Measurements from ENCODE around the gene LHFPL2.
A peak's percentile ranks its signal among the peaks of the same experiment; 100 is the strongest.

Gene LHFPL2

GRCh38 chr5:78666041-78666444 is 17.5 kb upstream of the LHFPL2 start:
- DNase-seq (ENCODE audit: low spot score): no peak

DNA sequence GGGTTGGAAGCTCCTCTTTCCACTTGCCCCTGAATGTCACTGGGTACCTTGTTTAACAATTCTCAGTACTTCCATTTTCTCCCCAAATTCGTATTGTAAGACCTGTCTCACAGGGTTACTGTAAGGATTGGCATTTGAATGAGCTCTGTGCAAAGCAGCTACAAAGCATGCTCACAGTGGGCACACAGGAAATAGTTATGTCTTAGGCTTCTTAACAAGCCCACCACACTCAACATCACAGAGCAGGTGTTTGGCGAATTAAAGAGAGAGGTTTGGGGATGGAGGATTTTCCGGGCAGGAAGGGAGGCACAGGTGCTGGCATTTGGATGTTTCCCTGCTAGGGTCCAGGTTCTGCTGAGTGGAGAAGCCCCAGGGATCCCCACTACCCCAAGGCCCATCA is 17.0 kb upstream of the LHFPL2 start:
- no peak for DNase-seq (ENCODE audit: low spot score)

- no peak for DNase-seq (ENCODE audit: low spot score)
These were observed 13.8 kb upstream of the LHFPL2 start for GRCh38 chr5:78662323-78662722.

DNA sequence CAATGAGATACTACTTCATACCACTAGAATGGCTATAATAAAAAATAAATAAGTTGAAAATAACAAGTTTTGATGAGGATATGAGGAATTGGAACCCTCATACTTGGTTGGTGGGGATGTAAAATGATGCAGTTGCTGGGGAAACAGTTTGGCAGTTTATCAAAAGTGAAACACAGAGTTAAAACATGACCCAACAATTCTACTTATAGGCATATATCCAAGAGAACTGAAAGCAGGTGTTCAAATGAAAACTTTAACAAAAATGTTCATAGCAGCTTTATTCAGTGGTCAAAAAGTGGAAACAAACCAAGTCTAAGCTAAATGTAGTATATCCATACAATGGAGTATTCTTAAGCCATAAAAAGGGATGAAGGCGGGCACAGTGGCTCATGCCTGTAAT is 13.1 kb upstream of the LHFPL2 start:
- DNase-seq (ENCODE audit: low spot score): no peak

DNA sequence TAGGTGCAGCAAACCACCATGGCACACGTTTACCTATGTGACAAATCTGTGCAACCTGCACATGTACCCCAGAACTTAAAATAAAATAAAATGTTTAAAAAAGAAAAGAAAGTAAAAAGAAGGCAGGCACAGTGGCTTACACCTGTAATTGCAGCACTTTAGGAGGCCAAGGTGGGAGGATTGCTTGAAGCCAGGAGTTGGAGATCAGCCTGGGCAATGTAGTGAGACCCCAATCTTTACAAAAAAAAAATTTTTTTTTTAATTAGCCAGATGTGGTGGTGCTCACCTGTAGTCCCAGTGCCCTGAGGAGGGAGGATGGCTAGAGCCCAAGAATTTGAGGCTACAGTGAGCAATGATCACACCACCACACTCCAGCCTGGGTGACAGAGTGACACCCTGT is 12.5 kb upstream of the LHFPL2 start:
- no peak for DNase-seq (ENCODE audit: low spot score)

DNA sequence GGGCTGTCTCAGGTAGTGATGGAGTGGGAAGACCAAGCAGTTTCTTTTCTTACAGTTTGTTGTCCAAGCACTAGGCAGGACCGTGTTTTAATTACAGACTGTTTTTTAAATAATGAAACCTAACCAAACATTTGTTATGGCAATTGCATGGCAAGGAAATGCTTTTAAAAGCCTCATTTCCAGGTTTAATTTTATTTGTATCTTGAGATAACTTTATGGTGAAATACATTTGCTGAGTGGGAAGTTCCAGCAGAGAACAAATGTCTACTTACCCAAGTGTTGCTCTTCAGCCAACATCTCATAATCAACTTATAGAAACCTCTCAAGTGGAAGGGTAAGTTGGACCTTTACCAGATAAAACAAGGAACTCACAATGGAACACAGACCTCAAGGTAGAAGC is 11.8 kb upstream of the LHFPL2 start:
- no peak for DNase-seq (ENCODE audit: low spot score)

- no peak for DNase-seq (ENCODE audit: low spot score)
These were observed 11.1 kb upstream of the LHFPL2 start for GRCh38 chr5:78659714-78660113.

- no peak for DNase-seq (ENCODE audit: low spot score)
These were observed 10.5 kb upstream of the LHFPL2 start for GRCh38 chr5:78659114-78659513.

DNA sequence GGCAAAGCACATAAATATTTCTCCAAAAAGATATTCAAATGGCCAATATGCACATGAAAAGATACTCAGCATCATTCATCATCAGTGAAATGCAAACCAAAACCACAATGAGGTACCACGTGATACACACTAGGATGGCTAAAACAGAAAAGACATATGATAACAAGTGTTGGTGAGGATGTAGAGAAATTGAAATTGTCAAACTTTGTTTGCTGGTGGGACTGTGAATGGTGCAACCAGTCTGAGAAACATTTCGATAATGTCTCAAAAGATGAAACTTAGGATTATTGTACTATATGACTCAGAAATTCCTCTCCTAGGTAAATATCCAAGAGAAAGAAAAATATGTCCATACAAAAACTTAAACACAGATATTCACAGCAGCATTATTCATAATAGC is 8.6 kb upstream of the LHFPL2 start:
- no peak for DNase-seq (ENCODE audit: low spot score)

- DNase-seq (ENCODE audit: low spot score): no peak
These were observed 7.2 kb upstream of the LHFPL2 start for GRCh38 chr5:78655746-78656290.

DNA sequence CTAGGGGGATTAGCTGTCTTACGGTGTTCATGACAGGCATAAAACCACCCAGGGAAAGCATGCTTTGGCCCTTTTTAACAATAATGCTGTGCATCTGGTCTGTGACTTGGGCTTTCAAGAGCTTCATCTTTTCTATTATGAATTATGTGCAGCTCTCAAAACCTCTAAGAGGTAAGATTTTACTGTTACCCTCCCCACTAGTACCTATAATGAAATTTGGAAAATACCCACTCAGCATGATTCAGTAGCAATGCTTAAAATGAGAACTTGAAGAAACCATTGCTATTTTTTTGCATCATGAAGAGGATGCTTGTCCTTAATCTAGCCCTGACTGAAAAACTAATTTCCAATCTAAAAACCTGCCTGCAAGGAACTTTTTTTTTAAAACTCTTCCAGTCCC is 5.8 kb upstream of the LHFPL2 start:
- DNase-seq (ENCODE audit: low spot score): no peak

DNA sequence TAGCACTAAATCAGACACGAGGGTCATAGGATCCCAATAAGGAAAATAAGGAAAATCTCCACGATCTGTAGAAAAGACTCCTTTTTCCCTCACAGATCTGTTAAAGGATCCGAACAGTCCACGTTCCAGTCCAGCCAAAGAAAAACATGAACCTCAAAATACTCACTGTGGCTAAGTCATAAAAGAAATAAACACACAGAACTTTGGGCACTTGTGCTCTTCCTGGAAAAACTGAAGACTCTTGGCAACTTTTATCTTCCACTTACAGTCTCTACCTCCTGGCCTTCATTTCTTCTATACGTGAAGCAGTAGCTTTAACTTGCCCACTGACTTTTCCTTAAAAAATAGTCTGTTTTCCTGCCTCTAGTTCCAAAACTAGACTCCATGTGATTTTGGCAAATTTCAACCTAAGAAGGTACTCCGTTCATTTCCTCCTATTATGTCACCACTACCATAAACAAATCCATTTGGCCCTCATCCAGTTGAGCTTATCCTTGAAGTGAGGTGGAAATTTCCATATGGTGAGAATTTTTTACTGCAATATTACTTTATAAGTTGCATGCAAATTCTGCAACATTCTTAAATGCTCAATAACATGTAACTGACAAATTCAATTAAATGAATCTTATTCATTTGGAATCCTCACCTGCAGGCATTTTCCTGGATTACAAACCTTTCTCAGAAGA is 5.3 kb upstream of the LHFPL2 start:
- no peak for DNase-seq (ENCODE audit: low spot score)

DNA sequence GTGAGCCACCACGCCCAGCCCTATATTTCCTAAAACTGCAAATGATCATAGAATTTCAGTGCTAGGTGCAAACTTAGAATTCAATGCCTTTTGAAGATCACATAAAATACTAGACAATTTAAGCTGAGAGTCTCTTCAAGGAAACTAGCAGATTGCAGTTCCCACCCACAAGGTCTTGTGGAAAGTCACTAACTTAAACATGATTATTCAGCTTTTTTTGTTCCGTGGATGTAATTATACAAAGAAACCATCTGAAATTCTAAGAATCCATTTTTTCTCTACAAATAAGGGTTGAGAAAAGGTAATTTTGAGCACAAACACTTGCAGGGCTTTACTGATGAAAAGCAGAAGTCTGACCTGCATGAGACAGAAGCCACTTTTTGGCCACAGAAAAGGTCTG is 4.5 kb upstream of the LHFPL2 start:
- DNase-seq (ENCODE audit: low spot score): no peak

- DNase-seq (ENCODE audit: low spot score): no peak
These were observed 2.9 kb upstream of the LHFPL2 start for GRCh38 chr5:78651468-78651867.

DNA sequence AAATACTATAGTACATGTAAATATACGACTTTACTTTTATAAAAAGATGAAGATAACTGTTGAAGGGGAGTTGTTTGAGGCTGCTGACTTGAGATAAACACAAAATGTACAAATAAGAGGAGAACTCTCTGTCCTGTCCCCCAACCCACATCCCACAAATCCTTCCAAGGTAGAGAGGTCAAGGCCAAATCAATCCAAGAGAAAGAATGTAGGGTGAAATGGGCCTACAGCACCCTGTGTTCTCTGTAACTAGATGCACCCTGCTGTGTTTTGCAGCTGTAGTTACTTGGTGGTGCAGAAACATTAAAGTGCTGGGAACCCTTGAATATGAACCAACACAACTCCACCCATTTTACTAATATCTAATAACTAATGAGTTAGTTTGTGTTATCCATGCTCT is 2.0 kb upstream of the LHFPL2 start:
- DNase-seq (ENCODE audit: low spot score): no peak

- no peak for DNase-seq (ENCODE audit: low spot score)
These were observed 1.4 kb upstream of the LHFPL2 start for GRCh38 chr5:78649861-78650496.

GRCh38 chr5:78649211-78649695 is 681 bp upstream of the LHFPL2 start:
- DNase-seq (ENCODE audit: low spot score): no peak

- DNase-seq (ENCODE audit: low spot score): no peak
These were observed 674 bp downstream of the LHFPL2 start for GRCh38 chr5:78647838-78648358.

GRCh38 chr5:78647351-78647818 is 1.2 kb downstream of the LHFPL2 start:
- peak; percentile 53 for DNase-seq (ENCODE audit: low spot score)

GRCh38 chr5:78644741-78645300 is 3.8 kb downstream of the LHFPL2 start:
- DNase-seq (ENCODE audit: low spot score): no peak

- DNase-seq (ENCODE audit: low spot score): no peak
These were observed 4.4 kb downstream of the LHFPL2 start for GRCh38 chr5:78644129-78644528.

GRCh38 chr5:78642701-78643100 is 5.9 kb downstream of the LHFPL2 start:
- DNase-seq (ENCODE audit: low spot score): no peak

Data from ecto neural progenitor cell (in vitro differentiated cells).